Measurements from ENCODE around the gene IMPA2.

IMPA2 gene

DNA sequence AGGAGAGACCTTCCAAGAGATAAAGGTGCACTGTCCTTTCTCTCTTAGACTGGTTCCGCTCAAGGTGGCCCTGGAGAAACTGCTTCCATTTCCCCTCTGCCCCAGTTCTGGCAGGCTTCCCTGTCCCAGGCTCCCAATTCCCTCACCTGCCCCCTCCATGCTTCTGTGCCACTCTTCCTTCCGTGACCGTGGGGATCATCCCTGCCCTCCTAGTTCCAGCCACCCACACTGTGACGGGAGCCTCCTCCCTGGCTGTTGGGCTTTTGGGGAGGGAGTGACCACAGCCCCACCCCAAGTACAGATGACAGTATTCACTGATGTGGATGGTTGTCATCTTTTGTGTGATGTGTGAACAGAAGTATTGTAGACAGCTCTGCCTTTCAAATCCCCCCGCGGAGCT is 2.8 kb downstream of the IMPA2 start:
- no peak for DNase-seq (ENCODE audit: low read depth)
- no peak overlapping the region for H3K4me3 ChIP-seq (ENCODE audit: low read depth, low read length)
- TF ChIP-seq, protein P1, sequence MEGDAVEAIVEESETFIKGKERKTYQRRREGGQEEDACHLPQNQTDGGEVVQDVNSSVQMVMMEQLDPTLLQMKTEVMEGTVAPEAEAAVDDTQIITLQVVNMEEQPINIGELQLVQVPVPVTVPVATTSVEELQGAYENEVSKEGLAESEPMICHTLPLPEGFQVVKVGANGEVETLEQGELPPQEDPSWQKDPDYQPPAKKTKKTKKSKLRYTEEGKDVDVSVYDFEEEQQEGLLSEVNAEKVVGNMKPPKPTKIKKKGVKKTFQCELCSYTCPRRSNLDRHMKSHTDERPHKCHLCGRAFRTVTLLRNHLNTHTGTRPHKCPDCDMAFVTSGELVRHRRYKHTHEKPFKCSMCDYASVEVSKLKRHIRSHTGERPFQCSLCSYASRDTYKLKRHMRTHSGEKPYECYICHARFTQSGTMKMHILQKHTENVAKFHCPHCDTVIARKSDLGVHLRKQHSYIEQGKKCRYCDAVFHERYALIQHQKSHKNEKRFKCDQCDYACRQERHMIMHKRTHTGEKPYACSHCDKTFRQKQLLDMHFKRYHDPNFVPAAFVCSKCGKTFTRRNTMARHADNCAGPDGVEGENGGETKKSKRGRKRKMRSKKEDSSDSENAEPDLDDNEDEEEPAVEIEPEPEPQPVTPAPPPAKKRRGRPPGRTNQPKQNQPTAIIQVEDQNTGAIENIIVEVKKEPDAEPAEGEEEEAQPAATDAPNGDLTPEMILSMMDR (conservative IDR thresholded peaks at IDR 0.05; ENCODE audit: low read depth, low read length), result no peak

DNA sequence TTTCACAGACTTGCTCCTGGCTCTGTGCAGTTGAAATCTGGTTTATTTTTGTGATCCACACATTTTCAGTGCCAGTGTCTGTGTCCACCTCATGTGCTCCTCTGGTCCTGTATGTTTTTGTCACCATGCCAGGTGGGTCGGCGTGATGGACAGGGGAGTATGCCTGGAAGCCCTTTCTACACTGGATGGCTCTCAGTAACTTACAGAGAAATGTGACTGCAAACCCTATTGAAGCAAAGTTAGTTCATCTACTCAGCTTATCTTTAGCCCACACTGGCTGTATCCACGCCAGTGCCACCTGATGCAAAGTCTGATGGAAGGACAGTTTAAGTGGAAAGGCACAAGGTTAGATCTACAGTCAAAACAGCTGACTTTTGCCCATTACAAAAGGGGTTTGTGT is 4.3 kb downstream of the IMPA2 start:
- TF ChIP-seq, protein P1 (conservative IDR thresholded peaks at IDR 0.05; ENCODE audit: low read depth, low read length), result no peak
- no peak for DNase-seq (ENCODE audit: low read depth)
- no peak overlapping the region for H3K4me3 ChIP-seq (ENCODE audit: low read depth, low read length)

DNA sequence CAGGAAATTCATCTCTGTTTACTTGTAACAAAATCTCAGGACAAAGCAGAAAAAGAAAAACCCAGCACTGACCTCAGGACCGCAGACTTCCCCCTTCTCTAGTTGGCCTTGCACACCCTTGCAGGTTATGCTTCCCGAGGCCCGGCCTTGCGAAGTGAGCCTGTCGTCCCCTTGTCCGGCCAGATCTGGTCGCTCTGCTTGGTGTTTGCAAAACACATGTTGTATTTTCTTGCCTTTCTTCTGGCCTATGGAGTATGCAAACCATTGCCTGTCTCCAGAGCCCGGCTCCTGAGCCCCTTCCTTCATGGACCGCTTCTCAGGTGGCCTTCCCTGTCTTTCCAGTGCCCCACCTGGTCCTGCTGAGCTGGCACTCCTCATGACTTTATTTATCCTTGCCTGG is 4.8 kb downstream of the IMPA2 start:
- no peak overlapping the region for H3K4me3 ChIP-seq (ENCODE audit: low read depth, low read length)
- DNase-seq (ENCODE audit: low read depth), result no peak
- TF ChIP-seq, protein P1 (conservative IDR thresholded peaks at IDR 0.05; ENCODE audit: low read depth, low read length), result no peak

DNA sequence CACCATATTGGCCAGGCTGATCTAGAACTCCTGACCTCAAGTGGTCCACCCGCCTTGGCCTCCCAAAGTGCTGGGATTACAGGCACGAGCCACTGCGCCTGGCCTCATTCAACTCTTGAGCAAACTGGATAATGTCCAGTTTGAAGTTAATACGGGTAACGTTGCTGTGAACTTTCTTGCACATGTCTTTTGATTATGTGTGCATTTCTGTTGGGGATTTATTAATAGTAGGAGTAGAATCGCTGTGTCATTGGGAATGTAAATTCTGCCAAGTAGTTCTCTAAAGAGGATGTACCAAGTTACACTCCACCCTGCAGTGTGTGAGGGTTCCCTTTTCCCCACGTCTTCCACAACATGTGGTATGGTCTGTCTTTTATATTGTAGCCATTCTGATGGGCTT is 6.2 kb downstream of the IMPA2 start:
- H3K4me3 ChIP-seq (ENCODE audit: low read depth, low read length), result no peak overlapping the region
- TF ChIP-seq, protein P1 (conservative IDR thresholded peaks at IDR 0.05; ENCODE audit: low read depth, low read length), result no peak
- no peak for DNase-seq (ENCODE audit: low read depth)

DNA sequence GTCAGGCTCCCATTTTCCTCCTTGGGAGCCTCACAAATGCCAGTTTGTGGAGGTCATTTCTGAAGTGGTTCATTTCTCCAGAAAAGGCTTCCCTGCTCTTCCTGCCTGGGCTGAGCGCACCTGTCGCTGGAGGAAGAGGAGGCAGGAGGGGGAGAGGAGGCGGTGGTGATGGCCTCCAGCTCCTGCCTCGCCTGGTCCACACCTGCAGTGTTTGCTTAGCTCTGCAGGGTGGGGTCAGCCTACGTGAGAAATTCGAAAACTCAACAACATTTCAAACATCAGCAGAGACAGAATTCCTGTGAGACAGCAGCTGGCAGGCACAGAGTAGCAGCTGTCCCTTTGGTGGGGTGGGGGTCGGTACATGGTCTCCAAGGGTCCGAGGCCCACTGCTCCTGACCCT is 7.9 kb downstream of the IMPA2 start:
- no peak for DNase-seq (ENCODE audit: low read depth)
- no peak overlapping the region for H3K4me3 ChIP-seq (ENCODE audit: low read depth, low read length)
- TF ChIP-seq, protein P1 (conservative IDR thresholded peaks at IDR 0.05; ENCODE audit: low read depth, low read length), result no peak

DNA sequence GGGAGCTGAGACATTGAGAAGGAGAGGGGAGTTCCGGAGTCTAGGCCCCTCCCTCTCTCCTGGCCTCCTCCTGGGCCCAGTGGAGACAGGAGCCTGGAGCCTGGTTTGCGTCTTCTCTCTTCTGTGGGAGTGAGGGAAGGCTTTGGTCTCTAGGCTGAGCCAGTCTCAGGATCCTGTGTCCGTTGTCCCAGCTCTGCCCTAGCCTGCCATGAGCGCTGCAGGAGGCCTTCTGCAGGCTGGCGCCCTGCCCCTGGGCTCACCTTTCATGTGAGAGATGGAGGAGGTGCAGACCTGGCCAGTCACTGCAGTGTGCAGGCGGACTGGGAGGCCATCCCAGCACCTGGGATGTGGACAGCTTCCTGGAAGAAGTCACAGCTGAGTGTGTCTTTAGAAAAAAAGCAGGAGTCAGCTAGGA is 8.7 kb downstream of the IMPA2 start:
- no peak overlapping the region for H3K4me3 ChIP-seq (ENCODE audit: low read depth, low read length)
- DNase-seq (ENCODE audit: low read depth), result no peak
- TF ChIP-seq, protein P1 (conservative IDR thresholded peaks at IDR 0.05; ENCODE audit: low read depth, low read length), result no peak

DNA sequence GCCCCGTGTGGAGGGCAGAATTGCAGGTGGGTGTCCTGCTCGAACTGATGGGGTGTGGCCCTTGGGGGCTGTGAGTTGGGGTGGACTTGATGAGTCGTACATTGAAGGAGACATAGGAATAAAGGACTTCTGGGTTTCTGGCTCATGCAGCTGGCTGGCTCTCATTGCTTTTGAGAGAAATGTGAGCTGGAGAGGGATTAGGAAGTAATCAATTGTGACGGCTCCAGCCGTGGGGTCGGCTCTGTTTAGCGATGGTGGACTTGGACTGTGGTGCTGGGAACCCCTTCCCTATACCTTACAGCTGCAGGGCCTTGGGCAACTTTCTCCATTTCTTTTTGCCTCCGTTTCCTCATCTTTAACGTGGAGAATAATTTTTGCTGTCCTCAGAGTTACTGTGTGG is 9.2 kb downstream of the IMPA2 start:
- TF ChIP-seq, protein P1 (conservative IDR thresholded peaks at IDR 0.05; ENCODE audit: low read depth, low read length), result no peak
- H3K4me3 ChIP-seq (ENCODE audit: low read depth, low read length), result no peak overlapping the region
- DNase-seq (ENCODE audit: low read depth), result no peak

Data from choroid plexus epithelial cell (primary cell).